K562 (cell line): Measurements from ENCODE around the gene ACHE. TPM values are rescaled to one million over a fixed set of nuclear protein-coding genes. Genes with fewer than 3 reads are reported as not detected.

Experiments
- BDP1 ChIP-seq: IDR thresholded peaks from 3 replicates; pipeline ENCODE4 v1.6.1; 2011; ENCODE audit not compliant: insufficient read length, insufficient read depth
- CBFA2T3 ChIP-seq: fragments of 450-650 bp; IDR thresholded peaks from 2 replicates; pipeline ENCODE4 v1.6.1; 2017
- CC2D1A ChIP-seq: fragments of 450-650 bp; IDR thresholded peaks from 2 replicates; pipeline ENCODE4 v1.6.1; 2017; ENCODE audit warnings: mild to moderate bottlenecking
- ETV5 ChIP-seq: sonication (generic); formaldehyde crosslinking; IDR thresholded peaks from 2 replicates; pipeline ENCODE4 v1.4.0; 2020; ENCODE audit warnings: low read depth, mild to moderate bottlenecking, missing genetic modification reagents
- KLF6 ChIP-seq: fragments of 250-450 bp; sonication (Bioruptor Pico); IDR thresholded peaks from 2 replicates; pipeline ENCODE4 v1.4.0; 2020; ENCODE audit warnings: mild to moderate bottlenecking, moderate library complexity, borderline replicate concordance
- MAFG ChIP-seq: fragments of 450-650 bp; conservative IDR thresholded peaks from 2 replicates; pipeline ENCODE4 v1.6.1; 2016; ENCODE audit warnings: missing genetic modification characterization, missing compliant biosample characterization
- MED1 ChIP-seq: sonication (generic); formaldehyde crosslinking; IDR thresholded peaks from 2 replicates; pipeline ENCODE4 v1.8.1; 2023; ENCODE audit warnings: missing genetic modification reagents, borderline replicate concordance
- NR2F6 ChIP-seq: fragments of 450-650 bp; formaldehyde crosslinking; IDR thresholded peaks from 2 replicates; pipeline ENCODE4 v1.4.0; 2020; ENCODE audit warnings: mild to moderate bottlenecking
- NR3C1 ChIP-seq: sonication (generic); formaldehyde crosslinking; IDR thresholded peaks from 2 replicates; pipeline ENCODE4 v1.8.1; 2022; ENCODE audit warnings: missing genetic modification reagents
- SRSF9 ChIP-seq: fragments of 200-400 bp; formaldehyde crosslinking; IDR thresholded peaks from 2 replicates; pipeline ENCODE4 v1.6.1; 2017; ENCODE audit warnings: low read depth, low read length, borderline replicate concordance
- TAF9B ChIP-seq: fragments of 450-650 bp; IDR thresholded peaks from 2 replicates; pipeline ENCODE4 v1.6.1; 2018; ENCODE audit warnings: mild to moderate bottlenecking; ENCODE audit not compliant: partially characterized antibody
- TSC22D4 ChIP-seq: fragments of 450-650 bp; IDR thresholded peaks from 2 replicates; pipeline ENCODE4 v1.6.1; 2016; ENCODE audit warnings: missing genetic modification characterization, missing biosample characterization, control low read depth
- ZFX ChIP-seq: sonication (generic); formaldehyde crosslinking; IDR thresholded peaks from 2 replicates; pipeline ENCODE4 v1.8.0; 2022; ENCODE audit warnings: mild to moderate bottlenecking, missing genetic modification reagents, moderate library complexity
- ZNF133 ChIP-seq: fragments of 250-450 bp; sonication (Bioruptor Pico); IDR thresholded peaks from 2 replicates; pipeline ENCODE4 v1.4.0; 2020; ENCODE audit warnings: mild to moderate bottlenecking
- ZNF134 ChIP-seq: fragments of 250-450 bp; sonication (Bioruptor Pico); conservative IDR thresholded peaks from 2 replicates; pipeline ENCODE4 v1.4.0; 2020
- ZNF347 ChIP-seq: fragments of 450-650 bp; formaldehyde crosslinking; IDR thresholded peaks from 2 replicates; pipeline ENCODE4 v1.4.0; 2020; ENCODE audit warnings: low read depth, mild to moderate bottlenecking, moderate library complexity
- polyA plus RNA-seq, 8 experiments: library from polyadenylated mRNA; depleted of rRNA in 4 of 8; stranded (reverse) in 5 of 8; unstranded in 3 of 8; fragments of >200 nt; fragmentation: Nextera tagmentation in 2 of 8; fragmentation: Illumina TruSeq in 1 of 8; extraction: Ambion mirVana in 2 of 8; extraction: Trizol in 1 of 8; gene quantifications; 2 replicates each; pipeline versions ENCODE4 v1.2.1 to v1.2.3, GENCODE V29; 2011 to 2014; ENCODE audit warnings: inconsistent platforms in 1 of 8, missing spikeins in 1 of 8
- total RNA-seq, 7 experiments: library from RNA; depleted of rRNA in 6 of 7; stranded (reverse); fragments of >200 nt in 6 of 7; fragmentation: Illumina TruSeq in 2 of 7; extraction: Trizol in 2 of 7; gene quantifications; 2 replicates each; pipeline versions ENCODE4 v1.2.1 to v1.2.3, GENCODE V29; 2011 to 2021; ENCODE audit warnings: low replicate concordance in 1 of 7
- TF ChIP-seq, protein P1 (sequence below): fragments of 450-650 bp; IDR thresholded peaks from one replicate; pipeline ENCODE4 v1.6.1; 2018; ENCODE audit warnings: mild to moderate bottlenecking, moderate library complexity; ENCODE audit not compliant: partially characterized antibody
- TF ChIP-seq, protein P2 (sequence below): sonication (generic); formaldehyde crosslinking; IDR thresholded peaks from 2 replicates; pipeline ENCODE4 v1.4.0; 2020; ENCODE audit warnings: mild to moderate bottlenecking, missing genetic modification reagents
- TF ChIP-seq, protein P3 (sequence below): fragments of 250-450 bp; sonication (Bioruptor Pico); IDR thresholded peaks from 2 replicates; pipeline ENCODE4 v1.5.0; 2021

Gene ACHE
- total and polyA plus RNA-seq, 9 of the 15 experiments (the other 6 are each of a cell fraction or from before 2014, with no cell fraction given): 0.04 to 8.8 (median 1.9) TPM

DNA sequence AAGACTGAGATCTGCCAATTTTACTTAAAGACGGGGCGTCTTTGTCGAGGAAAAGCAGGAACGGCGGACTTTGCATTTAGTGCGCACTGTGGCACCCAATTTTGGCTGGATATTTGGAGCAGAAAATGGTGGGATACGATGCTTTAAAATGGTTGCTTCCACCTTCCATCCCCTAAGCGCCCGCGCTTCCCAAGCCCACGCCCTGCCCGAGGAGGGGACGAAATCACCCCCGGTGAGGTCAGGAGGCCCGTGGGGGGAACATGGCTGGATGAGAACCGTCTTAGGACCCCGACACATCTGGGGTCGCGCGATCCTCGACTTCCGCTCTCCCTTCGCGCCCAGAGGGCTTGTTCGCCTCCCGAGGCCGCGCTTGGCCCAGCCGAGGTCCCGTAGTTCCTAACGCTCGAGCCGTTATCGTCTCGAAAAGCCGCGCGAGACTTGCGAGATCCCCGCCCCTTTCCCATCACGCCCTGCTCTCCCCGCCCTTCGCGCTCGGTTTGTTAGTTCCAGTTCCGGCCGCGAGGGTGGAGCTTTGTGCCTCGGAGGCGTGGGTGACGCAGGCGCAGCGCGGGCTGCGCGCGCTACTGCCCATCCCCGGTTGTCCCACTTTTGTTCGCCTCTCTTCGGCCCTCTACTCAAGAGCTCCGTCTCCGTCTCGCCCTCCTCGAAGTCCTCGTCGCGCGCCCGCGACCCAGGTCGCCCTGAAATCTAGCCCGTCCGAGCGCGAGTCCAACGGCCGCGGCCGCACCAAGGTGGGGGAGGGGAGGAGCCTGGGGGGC, 20.9 kb downstream of the ACHE start, which contains the start of gene SRRT (continued):
- TF ChIP-seq, protein P1, sequence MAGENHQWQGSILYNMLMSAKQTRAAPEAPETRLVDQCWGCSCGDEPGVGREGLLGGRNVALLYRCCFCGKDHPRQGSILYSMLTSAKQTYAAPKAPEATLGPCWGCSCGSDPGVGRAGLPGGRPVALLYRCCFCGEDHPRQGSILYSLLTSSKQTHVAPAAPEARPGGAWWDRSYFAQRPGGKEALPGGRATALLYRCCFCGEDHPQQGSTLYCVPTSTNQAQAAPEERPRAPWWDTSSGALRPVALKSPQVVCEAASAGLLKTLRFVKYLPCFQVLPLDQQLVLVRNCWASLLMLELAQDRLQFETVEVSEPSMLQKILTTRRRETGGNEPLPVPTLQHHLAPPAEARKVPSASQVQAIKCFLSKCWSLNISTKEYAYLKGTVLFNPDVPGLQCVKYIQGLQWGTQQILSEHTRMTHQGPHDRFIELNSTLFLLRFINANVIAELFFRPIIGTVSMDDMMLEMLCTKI: no peak
- peak; percentile 77 for TF ChIP-seq TAF9B
- TF ChIP-seq, protein P2, sequence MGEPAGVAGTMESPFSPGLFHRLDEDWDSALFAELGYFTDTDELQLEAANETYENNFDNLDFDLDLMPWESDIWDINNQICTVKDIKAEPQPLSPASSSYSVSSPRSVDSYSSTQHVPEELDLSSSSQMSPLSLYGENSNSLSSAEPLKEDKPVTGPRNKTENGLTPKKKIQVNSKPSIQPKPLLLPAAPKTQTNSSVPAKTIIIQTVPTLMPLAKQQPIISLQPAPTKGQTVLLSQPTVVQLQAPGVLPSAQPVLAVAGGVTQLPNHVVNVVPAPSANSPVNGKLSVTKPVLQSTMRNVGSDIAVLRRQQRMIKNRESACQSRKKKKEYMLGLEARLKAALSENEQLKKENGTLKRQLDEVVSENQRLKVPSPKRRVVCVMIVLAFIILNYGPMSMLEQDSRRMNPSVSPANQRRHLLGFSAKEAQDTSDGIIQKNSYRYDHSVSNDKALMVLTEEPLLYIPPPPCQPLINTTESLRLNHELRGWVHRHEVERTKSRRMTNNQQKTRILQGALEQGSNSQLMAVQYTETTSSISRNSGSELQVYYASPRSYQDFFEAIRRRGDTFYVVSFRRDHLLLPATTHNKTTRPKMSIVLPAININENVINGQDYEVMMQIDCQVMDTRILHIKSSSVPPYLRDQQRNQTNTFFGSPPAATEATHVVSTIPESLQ (CRISPR knock-in tag): peak; percentile 70; the same call in 1 of the 2 replicates
- peak; percentile 32; the same call in 1 of the 2 replicates for TF ChIP-seq KLF6
- TF ChIP-seq CC2D1A: peak; percentile 89
- no peak for TF ChIP-seq ZNF347
- no peak for TF ChIP-seq MED1 (CRISPR knock-in tag)
- TF ChIP-seq ETV5: peak; percentile 96
- no peak for TF ChIP-seq BDP1
- TF ChIP-seq TSC22D4 (tag): no peak
- TF ChIP-seq ZNF133 (CRISPR knock-in tag): peak; percentile 82; the same call in 1 of the 2 replicates
- TF ChIP-seq CBFA2T3: no peak
- TF ChIP-seq NR3C1 (CRISPR knock-in tag): 0 out of 2 replicates have a peak, but pooled peaks have one; percentile 55
- TF ChIP-seq, protein P3, sequence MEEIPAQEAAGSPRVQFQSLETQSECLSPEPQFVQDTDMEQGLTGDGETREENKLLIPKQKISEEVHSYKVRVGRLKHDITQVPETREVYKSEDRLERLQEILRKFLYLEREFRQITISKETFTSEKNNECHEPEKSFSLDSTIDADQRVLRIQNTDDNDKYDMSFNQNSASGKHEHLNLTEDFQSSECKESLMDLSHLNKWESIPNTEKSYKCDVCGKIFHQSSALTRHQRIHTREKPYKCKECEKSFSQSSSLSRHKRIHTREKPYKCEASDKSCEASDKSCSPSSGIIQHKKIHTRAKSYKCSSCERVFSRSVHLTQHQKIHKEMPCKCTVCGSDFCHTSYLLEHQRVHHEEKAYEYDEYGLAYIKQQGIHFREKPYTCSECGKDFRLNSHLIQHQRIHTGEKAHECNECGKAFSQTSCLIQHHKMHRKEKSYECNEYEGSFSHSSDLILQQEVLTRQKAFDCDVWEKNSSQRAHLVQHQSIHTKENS: no peak
- no peak for TF ChIP-seq SRSF9
- peak; percentile 92 for TF ChIP-seq NR2F6 (CRISPR knock-in tag)
- TF ChIP-seq MAFG (tag): no peak
- no peak; the same call in 1 of the 2 replicates for TF ChIP-seq ZNF134
- TF ChIP-seq ZFX (CRISPR knock-in tag): peak; percentile 98
